Cardiac fibroblast (primary cell): ENCODE results near the gene AADACL2.

Source experiments
- DNase-seq, 2 donors: peaks; one replicate each; pipeline versions ENCODE4 v3.0.0 to v3.0.0-alpha.2; 2010; ENCODE audit warnings: low read depth in 2 of 2
- H3K4me3 ChIP-seq, 2 donors: replicated peaks in 1 of 2; 1 replicate in 1 of 2; 2 replicates in 1 of 2; pipeline ENCODE4 v1.5.1; 2011; ENCODE audit warnings: low read depth in 2 of 2, low read length in 2 of 2, mild to moderate bottlenecking in 2 of 2, moderate library complexity in 1 of 2
- TF ChIP-seq, protein P1 (sequence below): IDR thresholded peaks from one replicate; pipeline ENCODE4 v1.5.1; 2011; ENCODE audit warnings: low read depth, mild to moderate bottlenecking, low read length, inconsistent platforms

Gene AADACL2

DNA sequence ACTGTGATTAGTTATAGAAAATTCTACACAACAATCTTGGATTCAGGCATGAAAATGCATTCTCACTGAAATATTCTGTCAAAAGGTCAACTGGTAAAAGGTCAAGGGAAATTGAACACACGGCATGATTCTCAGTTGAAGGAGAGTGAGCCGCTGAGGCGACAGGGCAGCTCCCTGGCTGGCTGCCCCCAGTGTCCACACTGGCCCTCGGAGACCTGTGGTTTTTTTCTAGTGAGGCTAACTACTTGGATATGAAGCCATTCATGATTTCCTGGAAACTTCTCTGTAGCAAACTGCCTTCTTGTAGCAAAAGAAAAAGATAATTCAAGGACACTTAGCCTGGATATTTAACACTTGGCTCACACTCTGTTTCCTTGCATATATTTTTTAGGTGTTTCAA lies 37.2 kb downstream of the AADACL2 start:
- H3K4me3 ChIP-seq: peak overlapping the region; percentile 9 to 21
- peak; percentile 80 to 92 for DNase-seq
- TF ChIP-seq, protein P1, sequence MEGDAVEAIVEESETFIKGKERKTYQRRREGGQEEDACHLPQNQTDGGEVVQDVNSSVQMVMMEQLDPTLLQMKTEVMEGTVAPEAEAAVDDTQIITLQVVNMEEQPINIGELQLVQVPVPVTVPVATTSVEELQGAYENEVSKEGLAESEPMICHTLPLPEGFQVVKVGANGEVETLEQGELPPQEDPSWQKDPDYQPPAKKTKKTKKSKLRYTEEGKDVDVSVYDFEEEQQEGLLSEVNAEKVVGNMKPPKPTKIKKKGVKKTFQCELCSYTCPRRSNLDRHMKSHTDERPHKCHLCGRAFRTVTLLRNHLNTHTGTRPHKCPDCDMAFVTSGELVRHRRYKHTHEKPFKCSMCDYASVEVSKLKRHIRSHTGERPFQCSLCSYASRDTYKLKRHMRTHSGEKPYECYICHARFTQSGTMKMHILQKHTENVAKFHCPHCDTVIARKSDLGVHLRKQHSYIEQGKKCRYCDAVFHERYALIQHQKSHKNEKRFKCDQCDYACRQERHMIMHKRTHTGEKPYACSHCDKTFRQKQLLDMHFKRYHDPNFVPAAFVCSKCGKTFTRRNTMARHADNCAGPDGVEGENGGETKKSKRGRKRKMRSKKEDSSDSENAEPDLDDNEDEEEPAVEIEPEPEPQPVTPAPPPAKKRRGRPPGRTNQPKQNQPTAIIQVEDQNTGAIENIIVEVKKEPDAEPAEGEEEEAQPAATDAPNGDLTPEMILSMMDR: no peak

DNA sequence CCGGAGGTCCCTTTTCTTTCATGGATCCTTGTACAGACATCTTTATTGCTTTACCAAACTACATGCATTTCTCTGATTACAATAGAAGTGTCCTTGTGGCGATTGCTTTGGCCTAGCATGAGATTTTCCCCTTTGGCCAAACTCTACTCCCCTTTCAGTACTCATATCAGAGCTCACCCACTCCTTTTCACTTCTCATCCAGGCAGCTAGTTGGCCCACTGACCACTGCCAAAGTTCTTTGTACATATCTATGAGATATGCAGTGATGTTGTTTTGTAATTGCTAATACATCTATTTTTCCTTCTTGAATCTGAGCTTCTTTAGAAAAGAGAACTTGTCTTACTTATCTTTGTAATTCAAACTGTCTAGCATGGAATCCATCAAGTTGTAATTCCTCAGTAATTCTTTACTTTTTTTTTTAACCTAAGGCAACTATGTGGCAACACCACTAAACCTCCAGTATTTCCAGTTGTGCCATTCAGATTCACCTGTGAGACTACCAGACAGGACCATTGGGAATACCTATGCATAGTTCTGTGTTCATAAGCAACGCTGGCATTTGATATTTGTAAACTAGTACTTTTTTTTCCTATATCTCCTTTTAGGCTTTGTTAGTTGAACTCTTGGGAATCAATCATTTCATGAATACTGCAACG lies 39.2 kb downstream of the AADACL2 start:
- DNase-seq: peak in 1 of 2 donors; percentile 83
- H3K4me3 ChIP-seq: no peak overlapping the region
- TF ChIP-seq, protein P1: no peak

DNA sequence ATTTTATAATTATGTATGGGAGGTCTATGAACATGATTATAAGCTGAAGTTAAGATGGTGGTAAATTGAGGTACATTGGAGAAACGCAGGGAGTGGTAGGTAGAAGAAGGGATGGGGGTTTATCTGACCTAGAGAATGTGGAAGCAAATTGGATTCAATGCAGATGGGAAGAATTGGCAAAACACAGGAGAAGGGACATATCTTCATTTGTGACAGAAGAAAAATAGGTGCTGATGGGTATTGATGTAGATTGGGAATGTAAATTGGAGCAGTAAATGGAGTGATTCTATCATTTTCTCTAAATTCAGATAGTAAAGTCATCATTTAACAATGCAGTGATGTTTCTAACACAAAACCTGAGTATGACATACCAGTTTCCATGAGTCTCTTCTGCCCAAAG lies 40.5 kb downstream of the AADACL2 start:
- no peak overlapping the region for H3K4me3 ChIP-seq
- no peak for DNase-seq
- TF ChIP-seq, protein P1: no peak

DNA sequence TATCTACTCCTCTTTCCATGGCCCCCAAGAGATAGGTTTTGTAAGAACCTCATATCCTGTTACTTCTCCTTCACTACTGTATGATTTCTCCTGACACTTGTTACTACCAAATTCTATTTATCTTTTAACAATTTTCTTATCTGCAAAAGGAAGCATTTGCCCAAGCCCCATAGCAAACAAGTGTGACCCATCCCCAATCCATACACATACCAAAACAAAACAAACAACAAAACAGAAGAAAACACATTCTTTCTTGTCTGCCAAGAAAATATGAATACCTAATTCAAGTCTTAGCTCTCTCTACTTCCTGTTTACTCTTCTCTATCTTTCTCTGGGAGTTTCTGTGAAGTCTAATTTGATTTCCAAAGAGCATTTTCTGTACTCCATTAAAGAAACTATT lies 41.2 kb downstream of the AADACL2 start:
- no peak for DNase-seq
- TF ChIP-seq, protein P1: no peak

DNA sequence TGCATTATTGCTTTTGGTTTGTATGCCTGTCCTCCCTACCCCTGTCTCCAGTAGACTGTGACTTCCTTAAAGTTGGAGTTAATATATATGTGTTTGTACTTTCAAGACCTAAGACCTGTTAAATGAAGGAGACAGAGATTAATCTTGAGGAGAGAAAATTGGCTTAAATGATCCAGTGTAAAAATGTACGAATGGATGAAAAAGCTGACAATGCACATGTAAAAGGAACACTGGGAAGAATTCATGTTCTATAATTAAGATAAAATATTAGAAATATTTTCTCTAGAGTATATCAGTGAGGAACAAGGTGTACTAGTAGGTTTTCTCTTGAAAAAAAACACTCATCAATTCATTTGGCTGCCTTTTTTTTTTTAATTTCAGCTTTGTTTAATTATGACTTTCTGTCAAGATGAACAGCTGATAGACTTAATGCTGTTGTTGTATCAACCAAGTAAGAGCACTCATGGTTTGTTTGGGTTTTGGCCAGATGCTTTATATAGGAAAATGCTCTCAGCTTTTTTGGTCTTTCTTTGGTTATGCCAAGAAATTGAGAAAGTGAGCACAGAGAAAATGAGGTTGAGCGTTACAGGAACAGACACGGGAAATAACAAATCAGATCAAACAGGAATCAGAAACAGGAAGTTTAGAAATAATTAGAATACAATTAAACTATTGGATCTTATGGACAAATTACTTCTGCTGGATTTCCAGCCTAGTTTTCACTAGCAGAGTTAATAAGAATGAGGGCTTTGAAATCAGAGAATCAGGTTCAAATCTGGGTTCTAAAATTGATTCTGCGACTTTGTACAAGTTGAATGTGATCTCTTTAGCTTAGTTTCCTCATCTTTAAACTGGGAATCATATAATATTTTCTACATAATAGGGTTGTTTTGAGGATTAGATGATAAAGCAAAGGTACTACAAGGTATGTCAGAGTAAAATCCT lies 41.9 kb downstream of the AADACL2 start:
- DNase-seq: no peak
- no peak overlapping the region for H3K4me3 ChIP-seq
- TF ChIP-seq, protein P1: no peak

More for the DNA sequence above, 41.2 kb downstream of the AADACL2 start:
- H3K4me3 ChIP-seq: no peak overlapping the region

DNA sequence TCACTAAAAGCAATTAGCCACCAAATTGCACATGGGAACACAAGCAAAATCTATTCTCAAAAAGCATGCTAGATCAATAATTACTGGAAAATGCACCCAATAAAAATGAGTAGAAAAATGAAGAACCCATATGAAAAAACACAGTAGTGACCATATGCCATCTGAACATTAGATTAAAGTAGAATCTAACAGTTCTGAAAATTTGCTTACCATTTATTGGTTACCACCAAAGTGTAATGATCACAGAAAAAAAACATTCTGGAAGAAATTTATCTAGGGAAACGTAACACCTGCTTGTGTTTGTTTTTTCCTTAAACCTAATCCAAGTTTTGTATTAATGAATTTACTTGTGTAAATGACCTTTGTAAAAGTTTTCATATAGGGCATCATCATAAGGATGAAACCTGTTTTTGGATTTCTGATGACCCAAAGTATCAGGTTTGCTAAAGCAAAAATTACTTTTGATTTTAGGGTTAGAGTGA lies 42.6 kb downstream of the AADACL2 start:
- no peak overlapping the region for H3K4me3 ChIP-seq
- DNase-seq: no peak
- TF ChIP-seq, protein P1: no peak
